ENCODE data around the gene ERMP1.

GRCh38 chr9:5840788-5841187, 7.9 kb upstream of the ERMP1 start:
- TF ChIP-seq RFX5 (IDR thresholded peaks at IDR 0.05; ENCODE audit: low read length) (no peak), MAX (IDR thresholded peaks at IDR 0.05; ENCODE audit: low read depth) (no peak), IRF3 (IDR thresholded peaks at IDR 0.05; ENCODE audit: low read depth, low read length) (no peak), CTCF (IDR thresholded peaks at IDR 0.05) (no peak), NRF1 (IDR thresholded peaks at IDR 0.05; ENCODE audit: low read depth, low read length) (no peak), EP300 (IDR thresholded peaks at IDR 0.05; ENCODE audit: borderline replicate concordance in 1 of 2, low read depth in 1 of 2, low read length in 1 of 2) (no peak)
